ENCODE results near the gene SGK1.
"Not testable (repeated sequence)": the region's sequence is repeated elsewhere in the genome, so short reads cannot be mapped to it uniquely, and the experiment has no call there.

DNA sequence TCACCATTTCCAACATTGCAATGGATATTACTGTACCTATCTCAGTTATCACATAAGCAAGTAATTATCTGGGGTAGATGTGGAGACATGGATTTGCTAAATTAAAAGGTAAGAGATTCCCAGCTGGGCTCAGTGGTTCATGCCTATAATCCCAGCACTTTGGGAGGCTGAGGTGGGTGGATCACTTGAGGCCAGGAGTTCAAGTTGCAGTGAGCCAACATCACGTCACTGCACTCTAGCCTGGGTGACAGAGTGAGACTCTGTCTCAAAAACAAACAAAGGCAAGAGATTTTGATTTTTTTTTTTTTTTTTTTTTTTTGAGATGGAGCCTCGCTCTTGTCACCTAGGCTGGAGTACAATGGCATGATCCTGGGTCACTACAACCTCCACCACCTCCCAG lies 62.6 kb downstream of the SGK1 start:
- TF ChIP-seq, protein P1, sequence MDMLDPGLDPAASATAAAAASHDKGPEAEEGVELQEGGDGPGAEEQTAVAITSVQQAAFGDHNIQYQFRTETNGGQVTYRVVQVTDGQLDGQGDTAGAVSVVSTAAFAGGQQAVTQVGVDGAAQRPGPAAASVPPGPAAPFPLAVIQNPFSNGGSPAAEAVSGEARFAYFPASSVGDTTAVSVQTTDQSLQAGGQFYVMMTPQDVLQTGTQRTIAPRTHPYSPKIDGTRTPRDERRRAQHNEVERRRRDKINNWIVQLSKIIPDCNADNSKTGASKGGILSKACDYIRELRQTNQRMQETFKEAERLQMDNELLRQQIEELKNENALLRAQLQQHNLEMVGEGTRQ (IDR thresholded peaks at IDR 0.05; ENCODE audit: borderline replicate concordance, low read depth, low read length): not testable (repeated sequence)
- TF ChIP-seq, protein P2, sequence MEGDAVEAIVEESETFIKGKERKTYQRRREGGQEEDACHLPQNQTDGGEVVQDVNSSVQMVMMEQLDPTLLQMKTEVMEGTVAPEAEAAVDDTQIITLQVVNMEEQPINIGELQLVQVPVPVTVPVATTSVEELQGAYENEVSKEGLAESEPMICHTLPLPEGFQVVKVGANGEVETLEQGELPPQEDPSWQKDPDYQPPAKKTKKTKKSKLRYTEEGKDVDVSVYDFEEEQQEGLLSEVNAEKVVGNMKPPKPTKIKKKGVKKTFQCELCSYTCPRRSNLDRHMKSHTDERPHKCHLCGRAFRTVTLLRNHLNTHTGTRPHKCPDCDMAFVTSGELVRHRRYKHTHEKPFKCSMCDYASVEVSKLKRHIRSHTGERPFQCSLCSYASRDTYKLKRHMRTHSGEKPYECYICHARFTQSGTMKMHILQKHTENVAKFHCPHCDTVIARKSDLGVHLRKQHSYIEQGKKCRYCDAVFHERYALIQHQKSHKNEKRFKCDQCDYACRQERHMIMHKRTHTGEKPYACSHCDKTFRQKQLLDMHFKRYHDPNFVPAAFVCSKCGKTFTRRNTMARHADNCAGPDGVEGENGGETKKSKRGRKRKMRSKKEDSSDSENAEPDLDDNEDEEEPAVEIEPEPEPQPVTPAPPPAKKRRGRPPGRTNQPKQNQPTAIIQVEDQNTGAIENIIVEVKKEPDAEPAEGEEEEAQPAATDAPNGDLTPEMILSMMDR (IDR thresholded peaks at IDR 0.05): not testable (repeated sequence)
- TF ChIP-seq CHD2 (IDR thresholded peaks at IDR 0.05; ENCODE audit: low read length, partially characterized antibody); POLR2AphosphoS5 (IDR thresholded peaks at IDR 0.05; ENCODE audit: low read depth, low read length); RFX5 (IDR thresholded peaks at IDR 0.05; ENCODE audit: low read length): not testable (repeated sequence)
- TF ChIP-seq, protein P3, sequence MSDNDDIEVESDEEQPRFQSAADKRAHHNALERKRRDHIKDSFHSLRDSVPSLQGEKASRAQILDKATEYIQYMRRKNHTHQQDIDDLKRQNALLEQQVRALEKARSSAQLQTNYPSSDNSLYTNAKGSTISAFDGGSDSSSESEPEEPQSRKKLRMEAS (IDR thresholded peaks at IDR 0.05; ENCODE audit: low read depth): not testable (repeated sequence)
- TF ChIP-seq, protein P4, sequence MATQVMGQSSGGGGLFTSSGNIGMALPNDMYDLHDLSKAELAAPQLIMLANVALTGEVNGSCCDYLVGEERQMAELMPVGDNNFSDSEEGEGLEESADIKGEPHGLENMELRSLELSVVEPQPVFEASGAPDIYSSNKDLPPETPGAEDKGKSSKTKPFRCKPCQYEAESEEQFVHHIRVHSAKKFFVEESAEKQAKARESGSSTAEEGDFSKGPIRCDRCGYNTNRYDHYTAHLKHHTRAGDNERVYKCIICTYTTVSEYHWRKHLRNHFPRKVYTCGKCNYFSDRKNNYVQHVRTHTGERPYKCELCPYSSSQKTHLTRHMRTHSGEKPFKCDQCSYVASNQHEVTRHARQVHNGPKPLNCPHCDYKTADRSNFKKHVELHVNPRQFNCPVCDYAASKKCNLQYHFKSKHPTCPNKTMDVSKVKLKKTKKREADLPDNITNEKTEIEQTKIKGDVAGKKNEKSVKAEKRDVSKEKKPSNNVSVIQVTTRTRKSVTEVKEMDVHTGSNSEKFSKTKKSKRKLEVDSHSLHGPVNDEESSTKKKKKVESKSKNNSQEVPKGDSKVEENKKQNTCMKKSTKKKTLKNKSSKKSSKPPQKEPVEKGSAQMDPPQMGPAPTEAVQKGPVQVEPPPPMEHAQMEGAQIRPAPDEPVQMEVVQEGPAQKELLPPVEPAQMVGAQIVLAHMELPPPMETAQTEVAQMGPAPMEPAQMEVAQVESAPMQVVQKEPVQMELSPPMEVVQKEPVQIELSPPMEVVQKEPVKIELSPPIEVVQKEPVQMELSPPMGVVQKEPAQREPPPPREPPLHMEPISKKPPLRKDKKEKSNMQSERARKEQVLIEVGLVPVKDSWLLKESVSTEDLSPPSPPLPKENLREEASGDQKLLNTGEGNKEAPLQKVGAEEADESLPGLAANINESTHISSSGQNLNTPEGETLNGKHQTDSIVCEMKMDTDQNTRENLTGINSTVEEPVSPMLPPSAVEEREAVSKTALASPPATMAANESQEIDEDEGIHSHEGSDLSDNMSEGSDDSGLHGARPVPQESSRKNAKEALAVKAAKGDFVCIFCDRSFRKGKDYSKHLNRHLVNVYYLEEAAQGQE (IDR thresholded peaks at IDR 0.05; ENCODE audit: low read depth, low read length): not testable (repeated sequence)

Data from SK-N-SH (cell line).